Hepatocyte (in vitro differentiated cells): ENCODE results near the gene GTSF1L. TPM values are rescaled to one million over a fixed set of nuclear protein-coding genes. Genes with fewer than 3 reads are reported as not detected.

ENCODE experiments used
- DNase-seq: peaks from one replicate; pipeline ENCODE4 v3.0.0-alpha.2; 2016; ENCODE audit warnings: low spot score
- H2AFZ ChIP-seq: fragments of 200-600 bp; sonication (generic); 2 replicates; pipeline ENCODE4 v1.6.0; 2016; ENCODE audit warnings: antibody characterized with exemption, mild to moderate bottlenecking
- H3K27ac ChIP-seq: fragments of 200-600 bp; sonication (generic); 2 replicates; pipeline ENCODE4 v1.5.1; 2016; ENCODE audit warnings: mild to moderate bottlenecking
- H3K27me3 ChIP-seq: fragments of 200-600 bp; sonication (generic); 2 replicates; pipeline ENCODE4 v1.6.1; 2016
- H3K36me3 ChIP-seq: fragments of 200-600 bp; sonication (generic); replicated peaks from 2 replicates; pipeline ENCODE4 v1.5.1; 2016; ENCODE audit warnings: low read depth; ENCODE audit not compliant: insufficient read depth
- H3K4me1 ChIP-seq: fragments of 200-600 bp; sonication (generic); 2 replicates; pipeline ENCODE4 v1.5.1; 2016; ENCODE audit warnings: mild to moderate bottlenecking, moderate library complexity; ENCODE audit not compliant: insufficient read depth
- H3K4me2 ChIP-seq: fragments of 200-600 bp; sonication (generic); 2 replicates; pipeline ENCODE4 v1.6.0; 2016
- H3K4me3 ChIP-seq: fragments of 200-600 bp; sonication (generic); 2 replicates; pipeline ENCODE4 v1.5.1; 2016; ENCODE audit warnings: mild to moderate bottlenecking
- H3K79me2 ChIP-seq: fragments of 200-600 bp; sonication (generic); 2 replicates; pipeline ENCODE4 v1.6.0; 2017; ENCODE audit warnings: mild to moderate bottlenecking
- H3K9me2 ChIP-seq: fragments of 200-600 bp; sonication (generic); replicated peaks from 2 replicates; pipeline ENCODE4 v1.6.0; 2017; ENCODE audit warnings: mild to moderate bottlenecking; ENCODE audit not compliant: insufficient read depth
- H3K9me3 ChIP-seq: fragments of 200-600 bp; sonication (generic); 2 replicates; pipeline ENCODE4 v1.5.1; 2016; ENCODE audit warnings: low read depth, mild to moderate bottlenecking
- H4K20me1 ChIP-seq: fragments of 200-600 bp; sonication (generic); 2 replicates; pipeline ENCODE4 v1.6.0; 2016; ENCODE audit warnings: mild to moderate bottlenecking; ENCODE audit not compliant: insufficient read depth, poor library complexity, severe bottlenecking
- CTCF ChIP-seq: fragments of 200-600 bp; sonication (generic); IDR thresholded peaks from 2 replicates; pipeline ENCODE4 v1.5.1; 2016; ENCODE audit warnings: antibody characterized with exemption, mild to moderate bottlenecking; ENCODE audit not compliant: poor library complexity
- EZH2 ChIP-seq: fragments of 200-600 bp; sonication (generic); IDR thresholded peaks from 2 replicates; pipeline ENCODE4 v1.6.1; 2016; ENCODE audit warnings: antibody characterized with exemption, mild to moderate bottlenecking, borderline replicate concordance
- EZH2phosphoT487 ChIP-seq: fragments of 200-600 bp; sonication (generic); IDR thresholded peaks from one replicate; pipeline ENCODE4 v1.6.1; 2018; ENCODE audit warnings: antibody characterized with exemption, mild to moderate bottlenecking, low read depth, moderate library complexity; ENCODE audit not compliant: unreplicated experiment, severe bottlenecking
- WGBS: methylation state at CpG from one replicate; pipeline ENCODE4 v1.1.6; 2016; ENCODE audit warnings: low lambda C conversion rate; ENCODE audit errors: missing lambda C conversion rate; 5-methylcytosine and 5-hydroxymethylcytosine counted together
- polyA plus RNA-seq: library from polyadenylated mRNA; unstranded; fragments of >200 nt; fragmentation: Nextera tagmentation; extraction: Ambion mirVana; gene quantifications from 2 replicates; pipeline ENCODE4 v1.2.1, GENCODE V29; 2016
- total RNA-seq: library from RNA; depleted of rRNA; stranded (reverse); fragments of >200 nt; gene quantifications from 2 replicates; pipeline ENCODE4 v1.2.3, GENCODE V29; 2014

Gene GTSF1L
- total and polyA plus RNA-seq, 2 experiments from 2014 or later, result not detected

DNA sequence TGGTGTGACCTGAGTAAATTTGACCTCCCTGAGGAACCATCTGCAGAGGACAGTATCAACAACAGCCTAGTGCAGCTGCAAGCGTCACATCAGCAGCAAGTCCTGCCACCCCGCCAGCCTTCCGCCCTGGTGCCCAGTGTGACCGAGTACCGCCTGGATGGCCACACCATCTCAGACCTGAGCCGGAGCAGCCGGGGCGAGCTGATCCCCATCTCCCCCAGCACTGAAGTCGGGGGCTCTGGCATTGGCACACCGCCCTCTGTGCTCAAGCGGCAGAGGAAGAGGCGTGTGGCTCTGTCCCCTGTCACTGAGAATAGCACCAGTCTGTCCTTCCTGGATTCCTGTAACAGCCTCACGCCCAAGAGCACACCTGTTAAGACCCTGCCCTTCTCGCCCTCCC is 24.3 kb downstream of the GTSF1L start:
- Histone ChIP-seq H4K20me1 (no peaks in the 10 kb centered on the region), H3K4me1 (no peaks in the 10 kb centered on the region), H3K27ac (no peak overlapping the region), H2AFZ (no peak overlapping the region), H3K9me2 (no peaks in the 10 kb centered on the region), H3K36me3 (no peaks in the 10 kb centered on the region), H3K4me3 (no peak overlapping the region), H3K9me3 (no peaks in the 10 kb centered on the region), H3K27me3 (no peaks in the 10 kb centered on the region), H3K4me2 (no peak overlapping the region), H3K79me2 (no peaks in the 10 kb centered on the region)
- no peak for DNase-seq
- WGBS, result over 99% methylated on average over 14 of the region's 14 CpGs
- TF ChIP-seq EZH2, result no peak
- no peak for TF ChIP-seq EZH2phosphoT487
- TF ChIP-seq CTCF, result no peak

- Histone ChIP-seq H3K9me2 (no peaks in the 10 kb centered on the region), H2AFZ (no peak overlapping the region), H3K27ac (no peak overlapping the region), H4K20me1 (no peaks in the 10 kb centered on the region), H3K4me3 (no peak overlapping the region), H3K9me3 (no peaks in the 10 kb centered on the region), H3K27me3 (no peaks in the 10 kb centered on the region), H3K36me3 (no peaks in the 10 kb centered on the region), H3K4me2 (no peak overlapping the region), H3K79me2 (no peaks in the 10 kb centered on the region), H3K4me1 (no peaks in the 10 kb centered on the region)
- 98% methylated on average over 8 of the region's 8 CpGs for WGBS
- TF ChIP-seq EZH2phosphoT487, result no peak
- no peak for TF ChIP-seq CTCF
- no peak for TF ChIP-seq EZH2
- DNase-seq, result no peak
Measured at GRCh38 chr20:43700627-43701026, 26.2 kb downstream of the GTSF1L start.

DNA sequence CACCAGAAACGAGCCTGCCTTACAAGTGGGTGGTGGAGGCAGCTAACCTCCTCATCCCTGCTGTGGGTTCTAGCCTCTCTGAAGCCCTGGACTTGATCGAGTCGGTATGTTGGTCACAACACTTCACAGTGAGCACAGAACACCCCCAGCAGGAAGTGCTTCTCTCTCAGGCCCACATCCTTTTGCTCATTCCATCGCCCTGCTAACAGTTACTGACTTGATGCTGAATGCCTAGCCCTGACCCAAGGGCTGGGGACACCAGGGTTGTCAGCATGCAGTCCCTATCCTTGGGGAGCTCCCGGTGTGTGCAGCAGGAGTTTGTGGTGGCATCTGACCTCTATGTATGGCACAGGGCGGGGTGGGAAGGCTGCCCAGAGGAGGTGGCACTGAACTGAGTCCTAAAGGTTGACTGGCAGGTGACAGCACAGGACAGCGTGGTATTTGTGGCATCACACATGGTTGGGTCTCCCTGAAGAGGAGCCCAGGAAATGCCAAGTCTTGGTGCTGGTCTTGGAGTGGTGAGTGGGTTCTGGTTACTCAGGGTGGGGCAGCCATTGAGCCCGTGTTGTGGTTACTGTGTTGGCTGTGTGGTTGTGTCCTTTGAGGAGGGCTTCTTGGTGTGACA is 26.7 kb downstream of the GTSF1L start:
- Histone ChIP-seq H3K27me3 (no peaks in the 10 kb centered on the region), H3K4me1 (no peaks in the 10 kb centered on the region), H3K27ac (no peak overlapping the region), H2AFZ (no peak overlapping the region), H4K20me1 (no peaks in the 10 kb centered on the region), H3K36me3 (no peaks in the 10 kb centered on the region), H3K4me3 (no peak overlapping the region), H3K4me2 (no peak overlapping the region), H3K9me2 (no peaks in the 10 kb centered on the region), H3K79me2 (no peaks in the 10 kb centered on the region), H3K9me3 (no peaks in the 10 kb centered on the region)
- no peak for DNase-seq
- TF ChIP-seq EZH2 (no peak), CTCF (no peak), EZH2phosphoT487 (no peak)
- 96% methylated on average over 8 of the region's 8 CpGs for WGBS
